Cardiac muscle cell (in vitro differentiated cells and primary cell): ENCODE results near the gene ADAMTSL3. TPM values are rescaled to one million over a fixed set of nuclear protein-coding genes. Genes with fewer than 3 reads are reported as not detected.

Source experiments
- DNase-seq, 2 donors: peaks; one replicate each; pipeline versions ENCODE4 v3.0.0 to v3.0.0-alpha.2; 2010 to 2017; ENCODE audit warnings: low read depth in 1 of 2, low spot score in 1 of 2
- H3K27ac ChIP-seq: fragments of 200-600 bp; sonication (generic); 2 replicates; pipeline ENCODE4 v1.5.1; 2016
- H3K27me3 ChIP-seq: fragments of 200-600 bp; sonication (generic); 2 replicates; pipeline ENCODE4 v1.6.0; 2016; ENCODE audit warnings: control low read depth
- H3K36me3 ChIP-seq: fragments of 200-600 bp; sonication (generic); 2 replicates; pipeline ENCODE4 v1.5.1; 2016; ENCODE audit warnings: control low read depth
- H3K4me1 ChIP-seq: fragments of 200-600 bp; sonication (generic); 2 replicates; pipeline ENCODE4 v1.8.1; 2017; ENCODE audit warnings: low read depth, mild to moderate bottlenecking, mixed run types
- H3K4me3 ChIP-seq: fragments of 200-600 bp; sonication (generic); 2 replicates; pipeline ENCODE4 v1.5.1; 2016; ENCODE audit warnings: mild to moderate bottlenecking
- H3K9me3 ChIP-seq: fragments of 200-600 bp; sonication (generic); 2 replicates; pipeline ENCODE4 v1.5.1; 2017; ENCODE audit warnings: low read depth, mild to moderate bottlenecking, control low read depth
- polyA plus RNA-seq: library from polyadenylated mRNA; unstranded; fragments of >200 nt; fragmentation: Nextera tagmentation; extraction: Ambion mirVana; gene quantifications from 2 replicates; pipeline ENCODE4 v1.2.1, GENCODE V29; 2016
- total RNA-seq: library from RNA; depleted of rRNA; stranded (reverse); fragments of >200 nt; gene quantifications from 2 replicates; pipeline ENCODE4 v1.2.3, GENCODE V29; 2016
- TF ChIP-seq, protein P1 (sequence below): IDR thresholded peaks from 2 replicates; pipeline ENCODE4 v1.5.1; 2012; ENCODE audit warnings: low read depth, mild to moderate bottlenecking, low read length

The ADAMTSL3 gene
- total and polyA plus RNA-seq, 2 experiments from 2014 or later, result 0.83 to 2.0 TPM

DNA sequence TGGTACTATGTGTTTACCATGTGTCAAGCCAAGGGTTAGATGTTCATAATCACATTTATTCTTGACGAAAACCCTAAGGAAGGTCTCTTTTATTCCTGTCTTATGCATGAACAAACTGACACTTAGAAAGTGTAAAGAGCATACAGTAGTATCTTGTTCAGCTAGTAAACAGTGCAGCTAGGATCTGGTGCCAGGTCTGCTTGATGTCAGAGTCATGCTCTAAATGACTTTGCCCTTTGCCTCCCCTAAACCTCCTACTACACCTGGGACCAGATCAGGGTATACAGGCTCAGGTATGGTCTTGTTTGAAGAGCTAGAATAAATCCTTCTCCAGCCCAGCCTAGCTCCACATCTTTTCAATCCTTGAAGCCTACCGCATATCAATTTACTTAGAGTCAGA lies 232.4 kb downstream of the ADAMTSL3 start:
- Histone ChIP-seq H3K4me3 (no peak overlapping the region), H3K36me3 (no peaks in the 10 kb centered on the region), H3K27ac (no peak overlapping the region), H3K4me1 (no peaks in the 10 kb centered on the region), H3K9me3 (no peaks in the 10 kb centered on the region), H3K27me3 (peaks cover 5% of the 10 kb centered on the region)
- DNase-seq, result no peak
- TF ChIP-seq, protein P1, sequence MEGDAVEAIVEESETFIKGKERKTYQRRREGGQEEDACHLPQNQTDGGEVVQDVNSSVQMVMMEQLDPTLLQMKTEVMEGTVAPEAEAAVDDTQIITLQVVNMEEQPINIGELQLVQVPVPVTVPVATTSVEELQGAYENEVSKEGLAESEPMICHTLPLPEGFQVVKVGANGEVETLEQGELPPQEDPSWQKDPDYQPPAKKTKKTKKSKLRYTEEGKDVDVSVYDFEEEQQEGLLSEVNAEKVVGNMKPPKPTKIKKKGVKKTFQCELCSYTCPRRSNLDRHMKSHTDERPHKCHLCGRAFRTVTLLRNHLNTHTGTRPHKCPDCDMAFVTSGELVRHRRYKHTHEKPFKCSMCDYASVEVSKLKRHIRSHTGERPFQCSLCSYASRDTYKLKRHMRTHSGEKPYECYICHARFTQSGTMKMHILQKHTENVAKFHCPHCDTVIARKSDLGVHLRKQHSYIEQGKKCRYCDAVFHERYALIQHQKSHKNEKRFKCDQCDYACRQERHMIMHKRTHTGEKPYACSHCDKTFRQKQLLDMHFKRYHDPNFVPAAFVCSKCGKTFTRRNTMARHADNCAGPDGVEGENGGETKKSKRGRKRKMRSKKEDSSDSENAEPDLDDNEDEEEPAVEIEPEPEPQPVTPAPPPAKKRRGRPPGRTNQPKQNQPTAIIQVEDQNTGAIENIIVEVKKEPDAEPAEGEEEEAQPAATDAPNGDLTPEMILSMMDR, result no peak

DNA sequence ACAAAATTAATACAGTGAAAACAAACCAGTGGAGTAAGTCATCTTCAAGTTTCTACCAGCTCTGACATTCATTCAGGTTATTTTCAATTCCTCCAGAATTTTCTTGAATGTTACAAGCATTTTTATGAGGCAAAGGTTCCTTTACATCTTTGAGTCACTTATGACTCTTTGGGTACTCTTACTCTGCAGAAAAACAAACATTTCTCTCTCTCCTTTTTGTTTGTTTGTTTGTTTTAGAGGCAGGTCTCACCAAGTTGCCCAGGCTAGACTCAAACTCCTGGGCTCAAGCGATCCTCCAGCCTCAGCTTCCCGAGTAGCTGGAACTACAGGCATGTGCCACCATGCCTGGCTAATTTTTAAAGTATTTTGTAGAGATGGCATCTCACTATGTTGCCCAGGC lies 233.5 kb downstream of the ADAMTSL3 start:
- Histone ChIP-seq H3K4me3 (no peak overlapping the region), H3K4me1 (no peaks in the 10 kb centered on the region)
- TF ChIP-seq, protein P1, result no peak

DNA sequence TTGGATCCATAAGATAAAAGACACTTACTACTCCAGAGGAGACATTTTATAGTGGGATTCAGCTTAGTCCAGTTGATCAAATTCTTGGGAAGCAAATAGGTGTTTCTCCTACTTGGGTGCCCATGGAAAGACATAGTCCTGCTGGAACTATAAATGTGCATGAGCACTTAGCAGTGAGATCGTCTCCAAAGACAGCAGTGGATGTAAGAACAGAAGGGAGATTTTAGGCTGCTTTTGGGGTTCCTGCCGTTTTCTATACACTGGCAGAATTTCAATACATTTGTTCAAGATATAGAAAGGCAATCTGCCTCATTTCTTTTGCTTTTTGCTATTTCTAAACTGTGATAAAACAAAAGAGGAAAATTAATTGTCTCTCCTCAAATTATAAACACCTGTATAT lies 234.0 kb downstream of the ADAMTSL3 start:
- Histone ChIP-seq H3K27me3 (peaks cover 5% of the 10 kb centered on the region), H3K36me3 (no peaks in the 10 kb centered on the region), H3K9me3 (no peaks in the 10 kb centered on the region), H3K4me3 (no peak overlapping the region), H3K27ac (no peak overlapping the region), H3K4me1 (no peaks in the 10 kb centered on the region)
- no peak for DNase-seq
- TF ChIP-seq, protein P1, result no peak

More for the DNA sequence above, 233.5 kb downstream of the ADAMTSL3 start:
- no peak overlapping the region for H3K27ac ChIP-seq
- H3K9me3 ChIP-seq, result no peaks in the 10 kb centered on the region
- no peak for DNase-seq
- H3K27me3 ChIP-seq, result peaks cover 5% of the 10 kb centered on the region
- no peaks in the 10 kb centered on the region for H3K36me3 ChIP-seq

DNA sequence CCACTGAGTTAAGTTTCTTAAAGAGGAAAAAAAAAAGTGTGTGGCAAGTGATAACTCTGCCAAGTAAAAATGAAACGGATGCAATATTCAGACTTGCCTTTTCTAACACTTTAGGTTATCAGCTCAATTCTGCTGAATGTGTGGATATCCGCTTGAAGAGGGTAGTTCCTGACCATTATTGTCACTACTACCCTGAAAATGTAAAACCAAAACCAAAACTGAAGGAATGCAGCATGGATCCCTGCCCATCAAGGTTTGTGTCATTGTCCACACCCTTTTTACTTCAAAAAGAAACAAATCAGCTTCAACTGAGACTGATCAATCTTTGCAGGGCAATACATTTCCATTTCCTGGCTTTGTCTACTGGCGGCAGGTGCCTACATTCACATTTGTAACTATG lies 236.1 kb downstream of the ADAMTSL3 start:
- Histone ChIP-seq H3K9me3 (no peaks in the 10 kb centered on the region), H3K27ac (no peak overlapping the region), H3K4me3 (no peak overlapping the region), H3K36me3 (no peaks in the 10 kb centered on the region), H3K4me1 (no peaks in the 10 kb centered on the region), H3K27me3 (peaks cover 5% of the 10 kb centered on the region)
- TF ChIP-seq, protein P1, result no peak
- no peak for DNase-seq

DNA sequence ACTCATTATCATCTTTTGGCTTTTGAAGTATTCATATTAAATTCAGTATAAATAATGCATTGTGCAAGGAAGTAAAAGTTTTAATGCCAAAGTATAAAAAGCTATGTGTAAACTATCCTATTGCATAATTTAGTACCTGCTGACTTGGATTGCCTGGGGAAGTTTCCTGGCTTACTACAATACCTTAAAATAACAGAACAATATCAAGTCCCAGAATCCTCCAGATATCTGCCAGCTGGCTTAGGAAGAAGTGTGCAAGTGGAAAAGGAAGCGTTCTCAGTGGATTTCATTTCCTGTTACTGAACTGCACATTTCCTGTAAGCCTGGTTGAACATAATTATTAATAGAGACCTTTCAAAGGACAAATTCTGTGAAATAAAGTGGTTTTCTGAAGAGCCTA lies 236.7 kb downstream of the ADAMTSL3 start:
- H3K36me3 ChIP-seq, result no peaks in the 10 kb centered on the region
- peaks cover 5% of the 10 kb centered on the region for H3K27me3 ChIP-seq
- H3K27ac ChIP-seq, result no peak overlapping the region
- H3K4me3 ChIP-seq, result no peak overlapping the region
- TF ChIP-seq, protein P1, result no peak
- H3K4me1 ChIP-seq, result no peaks in the 10 kb centered on the region
- no peaks in the 10 kb centered on the region for H3K9me3 ChIP-seq
- peak in 1 of 2 donors; percentile 14 for DNase-seq

DNA sequence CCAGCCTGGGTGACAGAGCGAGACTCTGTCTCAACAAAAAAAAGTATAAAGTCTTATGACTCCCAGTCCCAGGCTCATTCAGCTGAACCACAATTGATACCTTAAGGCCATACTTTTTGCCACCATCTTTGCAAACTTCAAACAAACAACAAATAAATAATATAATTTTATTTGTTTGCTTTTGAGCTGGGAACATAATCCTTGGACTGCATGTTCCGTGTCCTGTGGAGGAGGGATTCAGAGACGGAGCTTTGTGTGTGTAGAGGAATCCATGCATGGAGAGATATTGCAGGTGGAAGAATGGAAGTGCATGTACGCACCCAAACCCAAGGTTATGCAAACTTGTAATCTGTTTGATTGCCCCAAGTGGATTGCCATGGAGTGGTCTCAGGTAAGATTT lies 238.6 kb downstream of the ADAMTSL3 start:
- Histone ChIP-seq H3K4me3 (no peak overlapping the region), H3K27ac (no peak overlapping the region), H3K9me3 (no peaks in the 10 kb centered on the region), H3K4me1 (no peaks in the 10 kb centered on the region), H3K36me3 (no peaks in the 10 kb centered on the region), H3K27me3 (peaks cover 5% of the 10 kb centered on the region)
- TF ChIP-seq, protein P1, result no peak
- DNase-seq, result no peak
